ENCODE data around the gene NHERF1.

The NHERF1 gene

DNA sequence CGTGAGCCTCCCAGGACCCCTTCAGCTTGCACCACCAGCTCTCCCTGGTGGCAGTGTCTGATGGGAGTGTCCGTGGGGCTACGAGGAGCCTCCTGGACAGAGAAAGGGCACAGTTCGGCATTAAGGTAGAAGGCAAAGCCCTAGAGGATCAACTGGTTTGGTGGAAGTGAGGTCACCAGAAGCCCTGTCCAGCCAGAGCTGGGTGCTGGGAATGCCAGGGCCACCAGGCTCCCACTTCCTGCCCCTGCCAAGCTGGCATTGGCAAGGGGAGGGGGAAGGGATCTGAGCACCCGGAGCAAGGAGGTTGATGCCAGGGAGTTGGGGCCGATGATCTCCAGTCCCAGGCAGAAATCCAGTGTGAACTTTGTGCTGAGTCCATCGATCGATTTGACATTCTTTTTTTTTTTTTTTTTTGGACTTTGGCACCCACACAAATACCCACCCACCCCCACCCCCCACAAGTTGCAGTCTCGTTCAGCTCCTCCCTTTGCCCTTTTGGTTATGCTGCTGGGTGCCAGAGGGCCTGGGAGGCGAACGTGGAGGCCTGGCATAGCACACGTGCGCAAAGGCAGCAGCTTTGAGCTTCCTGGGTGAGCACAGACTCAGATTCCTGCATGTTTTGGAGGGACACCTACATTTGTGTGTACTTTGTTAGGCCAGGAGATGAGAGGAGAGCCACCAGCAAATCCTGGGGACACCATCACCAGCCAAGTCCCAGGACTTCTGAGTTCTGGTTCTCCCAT lies 2.1 kb downstream of the NHERF1 start:
- DNase-seq, result peak; percentile 9

DNA sequence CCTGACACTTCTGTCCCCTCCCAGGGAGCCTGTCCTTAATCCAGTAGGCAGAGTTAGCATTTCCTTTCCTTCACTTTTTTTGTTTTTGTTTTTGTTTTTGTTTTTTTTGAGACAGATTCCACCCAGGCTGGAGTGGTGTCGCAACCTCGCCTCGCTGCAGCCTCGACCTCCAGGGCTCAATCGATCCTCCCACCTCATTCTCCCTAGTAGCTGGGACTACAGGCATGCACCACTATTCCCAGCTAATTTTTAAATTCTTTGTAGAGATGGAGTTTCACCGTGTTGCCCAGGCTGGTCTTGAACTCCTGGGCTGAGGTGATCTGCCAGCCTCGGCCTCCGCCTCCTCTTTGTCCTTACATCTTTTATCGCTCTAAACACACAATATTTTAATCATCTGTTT lies 4.0 kb downstream of the NHERF1 start:
- DNase-seq, result no peak

DNA sequence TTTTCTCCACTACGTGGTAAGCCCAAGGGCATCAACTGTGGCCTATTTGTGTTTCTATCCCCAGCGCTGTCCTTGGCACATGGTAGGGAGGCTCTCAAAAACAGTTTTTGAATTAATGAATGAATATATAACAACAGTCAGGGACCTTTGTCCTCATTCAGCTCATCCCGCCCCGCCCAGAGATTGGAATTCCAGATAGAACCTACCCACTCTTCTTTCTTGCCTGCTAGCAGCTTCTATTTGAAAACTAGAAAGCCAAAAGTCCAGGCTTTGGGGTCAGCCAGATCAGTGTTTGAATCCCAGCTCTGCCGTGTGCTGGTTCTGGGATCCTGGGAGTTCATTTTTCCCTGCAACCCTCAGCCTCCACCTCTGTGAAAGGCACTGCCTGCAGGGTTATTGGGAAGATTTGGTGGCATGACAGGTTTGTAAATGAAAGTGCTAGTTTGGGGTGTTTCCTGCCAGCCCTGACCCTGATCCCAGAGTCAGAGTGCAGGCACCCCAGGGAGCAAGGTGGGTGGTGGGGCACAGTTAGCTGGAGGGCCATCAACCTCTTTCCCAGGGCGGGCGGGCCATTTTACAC lies 4.5 kb downstream of the NHERF1 start:
- no peak for DNase-seq

DNA sequence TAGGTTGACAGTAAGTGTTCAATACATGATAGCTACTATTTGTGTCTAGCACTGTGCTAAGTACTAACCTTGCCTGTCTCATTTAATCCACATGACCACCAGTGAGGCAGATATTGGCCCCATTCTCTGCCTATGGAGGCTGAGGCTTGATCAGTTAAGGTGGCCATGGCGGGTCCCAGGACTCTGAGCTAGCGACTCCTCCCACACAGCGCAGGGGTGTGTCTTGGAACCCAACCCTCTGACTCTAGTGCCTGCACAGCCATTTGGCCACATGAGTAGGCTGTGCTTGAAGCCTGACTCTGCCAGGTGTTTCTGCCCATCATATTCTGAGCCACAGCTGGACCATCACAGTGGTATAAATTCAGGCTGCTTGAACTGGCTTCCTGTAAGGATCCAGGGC lies 6.4 kb downstream of the NHERF1 start:
- DNase-seq, result no peak

DNA sequence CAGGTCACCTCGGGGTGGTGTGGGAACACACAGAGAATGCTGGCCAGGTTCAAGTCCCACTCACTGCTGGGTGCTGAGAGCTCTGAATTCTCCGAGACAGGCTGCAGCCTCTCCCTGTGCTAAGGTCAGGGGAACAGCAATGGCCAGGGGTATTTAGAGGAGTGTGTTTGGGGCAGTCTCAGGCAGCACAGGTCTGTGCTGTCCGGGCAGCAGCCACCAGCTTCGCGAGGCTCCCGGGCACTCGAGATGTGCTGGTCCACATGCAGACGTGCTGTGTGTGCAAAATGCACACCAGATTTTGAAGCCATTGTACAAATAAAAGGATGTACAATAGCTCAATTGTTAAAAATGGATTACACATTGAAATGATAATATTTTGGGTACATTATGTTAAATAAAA lies 7.1 kb downstream of the NHERF1 start:
- DNase-seq, result no peak

DNA sequence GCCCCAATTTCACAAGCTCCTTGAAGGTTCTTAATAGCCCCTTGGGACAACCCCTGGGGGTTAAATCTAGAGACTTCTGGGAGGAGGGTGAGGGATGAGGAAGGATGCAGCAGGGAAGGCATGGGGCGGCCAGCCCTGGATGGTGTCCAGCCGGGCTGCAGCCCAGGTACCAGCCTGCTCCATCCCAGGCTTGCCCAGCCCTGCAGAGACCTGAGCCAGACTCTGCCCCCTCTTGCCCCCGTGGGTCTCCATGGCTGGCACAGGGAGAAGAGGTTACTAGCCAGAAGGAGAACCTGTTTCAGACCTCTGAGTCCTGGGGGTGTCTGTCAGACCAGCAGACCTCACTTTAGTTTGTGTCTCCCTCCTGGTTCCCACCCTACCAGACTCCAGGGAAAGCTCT lies 8.5 kb downstream of the NHERF1 start:
- DNase-seq, result no peak

DNA sequence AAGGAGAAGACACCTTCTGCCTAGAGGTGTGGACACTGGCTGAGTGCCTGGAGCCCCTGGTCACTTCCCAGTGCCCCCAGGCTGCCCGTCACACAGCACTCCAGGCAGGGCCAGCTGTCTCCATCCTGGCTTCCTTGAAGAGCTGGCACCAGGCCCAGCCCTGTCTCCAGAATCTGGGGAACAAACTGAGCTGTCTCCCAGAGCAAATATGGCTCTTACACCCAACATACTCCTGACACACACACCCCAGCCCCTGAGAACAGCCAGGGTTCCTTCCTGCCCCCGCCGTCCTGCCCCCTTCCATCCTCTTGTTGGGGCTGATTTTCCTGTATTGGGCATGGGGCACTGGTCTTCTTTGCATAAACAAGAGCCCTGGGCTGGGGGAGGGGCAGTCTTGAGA lies 9.1 kb downstream of the NHERF1 start:
- no peak for DNase-seq

DNA sequence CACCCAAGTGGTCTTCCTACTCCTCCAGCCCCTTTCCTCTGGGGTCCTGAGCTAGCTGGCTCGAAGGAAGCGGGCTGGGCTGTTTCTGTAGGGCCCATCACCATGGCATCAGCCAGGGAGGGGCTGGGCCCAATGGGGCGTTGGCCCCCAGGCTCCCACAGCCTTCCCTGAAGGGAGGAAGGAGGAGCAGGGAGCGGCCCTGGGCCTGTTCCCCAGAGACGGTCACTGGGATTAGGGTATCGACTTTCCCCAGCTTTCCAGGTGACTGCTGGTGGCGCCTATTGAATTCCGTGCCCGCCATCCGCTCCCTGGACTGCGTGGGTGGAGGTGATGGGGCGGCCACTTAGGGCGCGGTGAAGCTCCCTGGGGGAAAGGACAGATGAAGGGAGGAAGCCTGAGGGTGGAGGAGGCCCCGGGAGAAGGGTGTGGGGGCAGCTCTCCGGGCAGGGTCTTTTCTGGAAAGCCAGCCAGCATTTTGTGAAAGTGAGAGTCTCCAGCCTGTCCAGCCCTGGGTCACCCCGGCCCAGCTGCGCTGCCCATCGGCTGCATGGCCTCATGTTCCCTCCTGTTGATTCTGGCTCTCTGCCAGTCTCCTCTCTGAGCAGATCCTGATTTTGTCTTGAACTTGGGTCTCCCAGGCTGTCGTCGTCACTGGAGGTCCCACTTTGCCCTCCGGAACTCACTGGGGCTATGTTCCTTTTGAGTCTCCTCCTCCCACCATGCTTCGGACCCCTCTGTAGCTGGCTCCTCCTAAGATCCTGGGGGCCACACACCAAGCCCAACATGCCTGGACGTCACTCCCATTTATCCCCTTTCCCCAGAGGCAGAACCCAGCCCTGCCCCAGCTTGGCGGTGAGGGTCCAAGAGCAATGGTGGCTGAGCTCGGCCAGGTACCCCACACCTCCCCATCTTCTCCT lies 9.8 kb downstream of the NHERF1 start:
- peak; percentile 21 for DNase-seq

DNA sequence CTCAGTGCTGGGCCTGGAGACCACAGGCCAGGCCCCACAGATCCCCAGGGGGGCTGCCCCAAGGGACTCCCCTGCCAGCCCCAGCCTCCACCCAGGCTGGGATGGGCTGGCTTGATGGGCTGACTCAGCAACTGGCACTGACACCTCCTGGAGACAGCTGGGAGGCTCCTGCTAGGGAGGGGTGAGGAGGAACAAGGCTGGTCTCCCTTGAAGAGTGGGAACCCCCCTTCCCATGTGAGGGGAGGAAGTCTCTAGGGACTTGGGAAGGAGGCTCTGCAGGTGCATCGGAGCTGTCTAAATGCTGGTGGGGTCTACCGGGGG lies 10.4 kb downstream of the NHERF1 start:
- peak; percentile 30 for DNase-seq

DNA sequence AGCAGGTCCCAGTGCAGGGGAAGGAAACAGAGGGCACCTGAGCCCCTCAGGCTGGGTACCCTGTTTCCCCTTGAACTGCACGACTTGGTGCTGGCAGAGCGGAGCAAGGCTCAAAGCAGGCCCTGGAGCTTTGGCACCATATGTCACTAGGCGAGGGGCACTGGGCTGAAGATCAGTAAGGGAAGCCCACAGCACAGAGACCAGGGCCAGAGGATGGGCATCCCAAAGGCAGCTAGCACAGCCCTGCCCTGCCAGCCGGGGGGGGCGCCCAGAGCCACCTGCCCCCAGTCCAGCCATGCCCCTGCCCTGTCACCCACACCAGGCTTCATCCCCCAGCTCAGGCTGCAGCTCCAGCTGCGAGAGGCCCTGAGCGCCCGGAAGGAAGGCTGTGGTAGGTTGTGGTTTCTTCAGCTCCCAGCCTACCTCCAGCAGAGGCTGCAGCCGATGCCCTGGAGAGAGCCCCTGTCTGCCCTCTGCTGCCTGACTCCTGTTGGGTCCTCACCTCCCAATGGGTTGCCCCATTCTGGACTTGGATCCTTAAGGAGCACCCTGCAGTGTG lies 10.9 kb downstream of the NHERF1 start:
- peak; percentile 20 for DNase-seq

DNA sequence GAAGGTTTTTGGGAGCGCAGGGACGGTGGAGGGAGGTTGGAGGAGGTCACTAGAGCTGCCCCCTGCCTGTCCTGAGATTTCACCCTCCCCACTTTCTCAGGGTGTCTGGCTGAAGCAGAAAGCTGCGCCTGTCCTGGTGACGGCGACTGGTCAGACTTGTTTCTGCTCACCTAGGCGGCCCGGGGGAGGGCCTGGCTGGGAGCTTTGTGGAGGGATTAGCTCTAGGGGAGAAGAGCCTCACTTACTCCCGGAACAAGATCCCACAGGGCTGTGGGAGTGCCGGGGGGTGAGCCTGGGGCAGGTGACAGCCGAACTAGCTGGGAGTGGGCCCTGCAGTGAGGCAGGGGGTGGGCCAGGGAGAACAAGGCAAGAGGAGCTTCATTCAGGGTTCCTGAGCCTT lies 11.5 kb downstream of the NHERF1 start:
- DNase-seq, result no peak

DNA sequence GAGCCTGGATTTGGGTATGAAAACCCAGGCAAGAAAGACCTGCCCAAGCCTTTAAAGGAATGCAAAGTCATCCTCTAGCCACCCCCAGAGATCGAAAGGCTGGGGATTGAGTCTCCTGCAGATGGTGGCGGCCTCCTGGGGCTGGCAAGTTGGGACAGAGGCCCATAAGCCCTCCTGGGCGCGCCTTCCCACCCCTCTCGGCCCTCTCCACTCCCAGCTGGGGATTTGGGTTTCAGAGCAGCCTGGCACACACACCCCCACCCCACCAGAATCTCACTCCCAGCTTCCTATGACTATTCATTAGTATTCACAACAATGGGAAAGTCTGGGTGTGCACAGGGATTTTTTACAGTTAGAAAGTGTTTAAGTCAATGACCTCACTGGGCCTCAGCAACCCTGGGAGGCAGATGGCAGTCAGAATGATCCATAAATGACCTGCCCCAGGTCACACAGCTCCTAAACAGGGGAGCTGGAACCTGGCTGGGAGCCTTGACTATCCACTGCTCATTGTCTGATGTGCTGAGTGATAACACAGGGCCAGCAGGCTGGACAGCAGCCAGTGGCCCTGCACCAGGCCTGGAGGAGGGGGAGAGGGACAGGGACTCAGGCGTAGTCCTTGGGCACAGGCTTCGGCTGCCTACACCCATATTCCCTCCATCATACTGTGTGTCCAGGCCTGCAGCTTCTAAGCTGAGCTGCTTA lies 12.1 kb downstream of the NHERF1 start:
- no peak for DNase-seq

DNA sequence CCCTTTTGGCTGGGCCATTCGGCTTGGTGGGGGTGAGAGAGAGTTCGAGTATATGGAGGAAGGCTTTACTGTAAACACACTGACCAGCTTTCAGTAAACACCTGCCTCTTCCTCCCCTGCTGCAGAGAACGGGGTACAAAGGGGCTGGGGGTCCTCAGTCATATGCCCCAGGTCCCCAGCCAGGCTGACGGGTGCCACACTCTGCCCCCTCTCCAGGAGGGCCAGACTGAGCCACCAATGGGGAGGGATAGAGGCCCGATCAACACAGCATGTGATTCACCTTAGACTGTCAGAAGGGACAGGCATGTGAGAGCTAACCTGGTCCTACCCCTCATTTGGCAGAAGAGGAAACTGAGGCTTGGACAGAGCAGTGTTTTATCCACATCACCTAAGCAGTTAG lies 13.0 kb downstream of the NHERF1 start:
- DNase-seq, result no peak

DNA sequence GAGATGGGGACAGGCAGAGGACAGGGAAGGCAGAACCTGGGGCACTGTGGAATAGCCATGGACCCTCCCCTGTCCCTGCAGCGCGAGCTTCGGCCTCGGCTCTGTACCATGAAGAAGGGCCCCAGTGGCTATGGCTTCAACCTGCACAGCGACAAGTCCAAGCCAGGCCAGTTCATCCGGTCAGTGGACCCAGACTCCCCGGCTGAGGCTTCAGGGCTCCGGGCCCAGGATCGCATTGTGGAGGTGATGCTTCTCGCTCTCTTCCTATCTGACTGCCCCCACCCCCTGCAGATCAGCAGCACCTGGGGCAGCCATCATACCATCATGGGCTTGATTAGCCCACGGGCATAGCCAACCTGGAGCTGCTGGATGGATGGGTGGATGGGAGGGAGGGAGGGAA lies 13.5 kb downstream of the NHERF1 start:
- no peak for DNase-seq

DNA sequence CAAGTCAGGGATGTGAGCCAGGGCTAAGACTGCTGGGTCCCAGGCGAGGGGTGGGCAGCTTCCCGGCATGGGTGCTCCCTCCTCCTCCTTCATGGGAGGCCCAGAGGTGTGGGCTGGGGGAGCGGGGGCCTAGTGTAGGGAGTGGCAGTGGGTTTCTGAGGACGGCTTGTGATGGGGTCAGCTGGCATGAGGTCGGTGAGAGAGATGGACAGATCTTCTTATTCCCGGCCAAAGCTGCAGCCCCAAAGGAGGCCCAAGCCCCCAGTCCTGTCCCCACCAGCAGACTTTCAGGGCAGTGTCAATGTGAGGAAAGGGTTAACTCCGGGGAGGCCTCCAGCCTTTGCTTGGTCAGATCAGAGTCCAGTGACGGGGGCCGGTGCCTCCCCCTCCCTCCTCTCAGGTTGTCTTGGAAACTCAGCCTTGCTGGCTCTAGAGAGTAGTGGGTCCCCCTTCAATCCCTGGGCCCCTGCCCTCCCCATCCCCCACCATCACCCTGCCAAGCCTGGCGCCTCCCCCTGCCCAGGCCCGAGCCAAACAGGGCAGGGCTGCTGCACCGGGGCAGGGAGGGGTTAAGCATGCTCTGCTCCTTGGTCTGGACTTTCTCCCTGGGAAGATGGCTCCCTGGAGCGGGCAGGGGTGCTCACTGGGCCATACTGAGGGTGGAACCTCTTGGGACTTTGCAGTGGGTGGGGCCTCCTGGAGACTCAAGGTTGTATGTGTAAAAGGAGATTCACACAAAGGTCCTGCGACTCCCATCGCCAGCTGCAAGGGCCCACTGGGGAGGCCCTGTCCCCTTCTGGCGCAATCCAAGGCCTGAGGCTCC lies 15.3 kb downstream of the NHERF1 start:
- peak; percentile 58 for DNase-seq

DNA sequence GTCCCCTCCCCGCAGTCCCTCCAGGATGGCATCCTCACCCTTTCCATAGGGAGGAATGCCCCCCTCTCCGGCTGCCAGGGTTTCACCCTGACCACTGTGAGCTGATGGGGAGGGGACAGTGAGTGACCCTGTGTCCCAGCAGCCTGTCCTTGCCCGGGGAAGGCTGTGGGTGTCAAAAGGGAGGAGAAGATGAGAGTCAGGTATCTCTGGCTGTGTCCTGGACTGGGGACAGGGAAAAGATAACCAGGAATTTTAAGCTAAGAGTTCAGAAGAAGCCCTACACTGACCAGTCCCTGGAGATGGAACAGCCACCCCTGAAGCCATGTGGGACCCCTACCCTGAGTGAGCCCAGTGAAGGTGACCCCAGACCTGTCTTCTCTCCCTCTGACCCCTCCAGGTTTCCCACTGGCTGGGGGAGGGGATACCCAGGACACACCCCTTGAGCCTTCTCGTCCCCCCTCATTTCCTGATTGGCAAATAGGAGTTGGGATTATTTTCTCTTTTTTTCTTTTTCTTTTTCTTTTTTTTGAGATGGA lies 16.4 kb downstream of the NHERF1 start:
- DNase-seq, result no peak

DNA sequence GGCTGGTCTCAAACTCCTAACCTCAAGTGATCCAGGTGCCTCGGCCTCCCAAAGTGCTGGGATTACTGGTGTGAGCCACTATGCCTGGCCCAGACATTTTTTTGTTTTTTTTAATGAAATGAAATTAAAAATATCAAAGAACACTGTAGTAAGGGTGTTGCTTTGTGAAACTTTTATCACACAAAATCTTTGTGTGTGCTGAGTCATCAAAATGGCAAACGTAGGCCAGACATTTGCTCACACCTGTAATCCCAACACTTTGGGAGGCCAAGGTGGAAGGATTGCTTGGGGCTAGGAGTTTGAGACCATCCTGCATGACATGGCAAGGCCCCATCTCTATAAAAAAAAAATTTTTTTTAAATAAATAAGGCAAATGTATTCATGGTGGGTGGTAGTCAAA lies 18.0 kb downstream of the NHERF1 start:
- no peak for DNase-seq

DNA sequence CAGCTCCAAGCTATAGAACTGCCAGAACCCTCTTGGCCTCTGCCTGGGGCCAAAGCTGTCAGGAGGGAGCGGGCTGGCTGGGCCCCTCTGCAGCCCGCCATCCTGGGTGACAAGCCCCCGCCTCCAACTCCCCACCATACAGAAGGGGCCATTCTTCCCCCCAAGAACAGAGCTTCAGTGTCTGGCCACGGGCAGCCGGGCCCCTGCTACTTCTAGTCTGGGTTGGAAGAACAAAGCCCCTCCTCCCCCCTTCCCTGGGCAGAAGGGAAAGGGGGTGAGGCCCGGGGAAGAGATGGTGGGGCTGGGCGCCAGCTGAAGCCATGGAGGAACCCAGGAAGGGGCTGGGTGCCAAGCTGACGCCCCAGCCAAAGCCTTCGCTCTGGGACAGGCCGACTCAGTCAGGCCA lies 18.7 kb downstream of the NHERF1 start:
- DNase-seq, result no peak

DNA sequence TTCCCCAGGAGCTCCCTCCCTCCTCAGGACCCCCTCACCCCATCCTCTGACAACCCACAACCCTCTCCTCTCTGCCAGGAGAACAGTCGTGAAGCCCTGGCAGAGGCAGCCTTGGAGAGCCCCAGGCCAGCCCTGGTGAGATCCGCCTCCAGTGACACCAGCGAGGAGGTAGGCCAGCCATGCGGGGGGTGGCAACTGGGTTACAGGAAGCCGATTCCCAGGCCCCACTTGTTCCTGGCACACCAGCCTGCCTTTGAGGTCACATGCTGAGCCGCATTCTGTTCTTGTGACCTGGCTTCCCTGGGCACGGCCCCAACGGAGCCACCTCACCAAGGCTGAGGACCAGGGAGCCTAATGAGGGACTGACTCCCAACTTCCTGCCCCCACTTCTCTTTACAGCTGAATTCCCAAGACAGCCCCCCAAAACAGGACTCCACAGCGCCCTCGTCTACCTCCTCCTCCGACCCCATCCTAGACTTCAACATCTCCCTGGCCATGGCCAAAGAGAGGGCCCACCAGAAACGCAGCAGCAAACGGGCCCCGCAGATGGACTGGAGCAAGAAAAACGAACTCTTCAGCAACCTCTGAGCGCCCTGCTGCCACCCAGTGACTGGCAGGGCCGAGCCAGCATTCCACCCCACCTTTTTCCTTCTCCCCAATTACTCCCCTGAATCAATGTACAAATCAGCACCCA lies 19.8 kb downstream of the NHERF1 start:
- no peak for DNase-seq

DNA sequence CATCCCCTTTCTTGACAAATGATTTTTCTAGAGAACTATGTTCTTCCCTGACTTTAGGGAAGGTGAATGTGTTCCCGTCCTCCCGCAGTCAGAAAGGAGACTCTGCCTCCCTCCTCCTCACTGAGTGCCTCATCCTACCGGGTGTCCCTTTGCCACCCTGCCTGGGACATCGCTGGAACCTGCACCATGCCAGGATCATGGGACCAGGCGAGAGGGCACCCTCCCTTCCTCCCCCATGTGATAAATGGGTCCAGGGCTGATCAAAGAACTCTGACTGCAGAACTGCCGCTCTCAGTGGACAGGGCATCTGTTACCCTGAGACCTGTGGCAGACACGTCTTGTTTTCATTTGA lies 20.3 kb downstream of the NHERF1 start:
- DNase-seq, result no peak

DNA sequence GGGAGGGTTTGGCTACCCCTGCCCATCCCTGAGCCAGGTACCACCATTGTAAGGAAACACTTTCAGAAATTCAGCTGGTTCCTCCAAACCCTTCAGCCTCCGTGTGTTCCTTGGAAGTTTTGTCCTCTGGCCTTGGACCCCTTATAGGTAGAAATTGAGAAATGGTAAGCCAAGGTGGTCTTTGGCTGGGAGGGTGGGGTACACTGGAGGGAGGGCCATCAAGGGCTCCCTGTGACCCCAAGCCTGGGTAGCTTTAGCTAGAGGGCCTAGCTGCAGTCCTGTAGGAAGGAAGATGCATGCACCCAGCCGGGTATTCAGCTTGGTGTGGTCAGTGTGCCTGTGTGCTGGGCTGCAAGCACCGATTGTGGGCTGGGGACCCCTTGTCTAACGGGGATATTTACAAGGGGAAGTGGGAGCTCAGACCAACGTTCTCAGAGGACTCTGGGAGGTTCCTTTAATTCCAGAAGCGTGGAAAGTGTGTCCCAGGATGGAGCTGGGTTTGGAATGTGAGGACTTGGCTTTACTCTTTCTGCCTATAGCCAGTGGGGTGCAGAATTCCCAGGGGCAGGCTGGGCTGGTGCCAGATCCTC lies 20.9 kb downstream of the NHERF1 start:
- DNase-seq, result no peak

Measured in right hindlimb (tissue), 1 donor.